K562 (cell line): Measurements from ENCODE around the gene SEC24B. TPM values are rescaled to one million over a fixed set of nuclear protein-coding genes. Genes with fewer than 3 reads are reported as not detected.

Experiments
- ARID2 ChIP-seq: fragments of 450-650 bp; IDR thresholded peaks from 2 replicates; pipeline ENCODE4 v1.6.1; 2017; ENCODE audit warnings: antibody characterized with exemption, mild to moderate bottlenecking
- ATF1 ChIP-seq, 2 experiments: fragments of 450-650 bp in 1 of 2; IDR thresholded peaks; 2 replicates each; pipeline ENCODE4 v1.6.1; 2016; ENCODE audit warnings: missing compliant biosample characterization in 1 of 2, missing genetic modification characterization in 1 of 2
- BRF2 ChIP-seq: IDR thresholded peaks from 3 replicates; pipeline ENCODE4 v1.6.1; 2011; ENCODE audit warnings: borderline replicate concordance, mild to moderate bottlenecking; ENCODE audit not compliant: insufficient read length, insufficient read depth
- CTCF ChIP-seq, 3 experiments: IDR thresholded peaks in 2 of 3; conservative IDR thresholded peaks in 1 of 3; 2 replicates each; pipeline ENCODE4 v1.5.1; 2011 to 2012; ENCODE audit warnings: low read length in 3 of 3, mild to moderate bottlenecking in 3 of 3, control low read depth in 2 of 3, improper control_type of control experiment in 1 of 3, inconsistent platforms in 1 of 3, low read depth in 1 of 3, mixed read lengths in 1 of 3, moderate library complexity in 1 of 3; ENCODE audit not compliant: insufficient read depth in 2 of 3
- FOXA1 ChIP-seq: fragments of 450-650 bp; IDR thresholded peaks from 2 replicates; pipeline ENCODE4 v1.6.1; 2016; ENCODE audit warnings: mild to moderate bottlenecking, borderline replicate concordance
- KDM1A ChIP-seq, 2 experiments: fragments of 450-650 bp; IDR thresholded peaks; 2 replicates each; pipeline ENCODE4 v1.6.1; 2016; ENCODE audit warnings: mild to moderate bottlenecking in 2 of 2
- NCOA1 ChIP-seq: fragments of 450-650 bp; IDR thresholded peaks from 2 replicates; pipeline ENCODE4 v1.6.1; 2016; ENCODE audit warnings: low read depth
- SNIP1 ChIP-seq: fragments of 450-650 bp; IDR thresholded peaks from 2 replicates; pipeline ENCODE4 v1.7.1; 2017; ENCODE audit warnings: low read depth, mild to moderate bottlenecking
- TRIM24 ChIP-seq, 2 experiments: fragments of 450-650 bp; IDR thresholded peaks; 2 replicates each; pipeline ENCODE4 v1.6.1; 2016
- TRIM28 ChIP-seq: fragments of 450-650 bp; IDR thresholded peaks from 2 replicates; pipeline ENCODE4 v1.6.1; 2017
- USF1 ChIP-seq: sonication (generic); formaldehyde crosslinking; IDR thresholded peaks from 2 replicates; pipeline ENCODE4 v1.9.0; 2022; ENCODE audit warnings: mild to moderate bottlenecking, missing genetic modification reagents
- ZC3H8 ChIP-seq: fragments of 450-650 bp; IDR thresholded peaks from 2 replicates; pipeline ENCODE4 v1.6.1; 2017
- ZNF318 ChIP-seq, 2 experiments: fragments of 450-650 bp; IDR thresholded peaks; 2 replicates each; pipeline ENCODE4 v1.6.1; 2016; ENCODE audit warnings: mild to moderate bottlenecking in 2 of 2, borderline replicate concordance in 1 of 2, low read depth in 1 of 2, moderate library complexity in 1 of 2
- ZNF586 ChIP-seq: fragments of 450-650 bp; formaldehyde crosslinking; conservative IDR thresholded peaks from 2 replicates; pipeline ENCODE4 v1.4.0; 2020; ENCODE audit warnings: mild to moderate bottlenecking, moderate library complexity
- ZNF668 ChIP-seq: fragments of 250-450 bp; sonication (Bioruptor Pico); IDR thresholded peaks from 2 replicates; pipeline ENCODE4 v1.8.0; 2022; ENCODE audit warnings: mild to moderate bottlenecking, inconsistent platforms
- polyA plus RNA-seq, 8 experiments: library from polyadenylated mRNA; depleted of rRNA in 4 of 8; stranded (reverse) in 5 of 8; unstranded in 3 of 8; fragments of >200 nt; fragmentation: Nextera tagmentation in 2 of 8; fragmentation: Illumina TruSeq in 1 of 8; extraction: Ambion mirVana in 2 of 8; extraction: Trizol in 1 of 8; gene quantifications; 2 replicates each; pipeline versions ENCODE4 v1.2.1 to v1.2.3, GENCODE V29; 2011 to 2014; ENCODE audit warnings: inconsistent platforms in 1 of 8, missing spikeins in 1 of 8
- total RNA-seq, 7 experiments: library from RNA; depleted of rRNA in 6 of 7; stranded (reverse); fragments of >200 nt in 6 of 7; fragmentation: Illumina TruSeq in 2 of 7; extraction: Trizol in 2 of 7; gene quantifications; 2 replicates each; pipeline versions ENCODE4 v1.2.1 to v1.2.3, GENCODE V29; 2011 to 2021; ENCODE audit warnings: low replicate concordance in 1 of 7

Gene SEC24B
- total and polyA plus RNA-seq, 9 of the 15 experiments (the other 6 are each of a cell fraction or from before 2014, with no cell fraction given) = 6.3 to 46.4 (median 17.1) TPM

- TF ChIP-seq ZNF318 (IDR thresholded peaks at IDR 0.05; ENCODE audit: borderline replicate concordance in 1 of 2, low read depth in 1 of 2) (no peak), FOXA1 (no peak), ZNF668 (CRISPR knock-in tag) (no peak), BRF2 (no peak), ARID2 (no peak), KDM1A (IDR thresholded peaks at IDR 0.05) (no peak), NCOA1 (no peak), ZNF586 (CRISPR knock-in tag) (no peak), TRIM28 (no peak), TRIM24 (IDR thresholded peaks at IDR 0.05) (no peak), ZC3H8 (no peak), SNIP1 (no peak), CTCF (IDR thresholded peaks at IDR 0.05 in 2 of 3, conservative IDR thresholded peaks at IDR 0.05 in 1 of 3; ENCODE audit: insufficient read depth in 2 of 3, low read depth in 1 of 3, low read length in 3 of 3) (no peak), USF1 (CRISPR knock-in tag) (no peak), ATF1 (CRISPR knock-in tag; IDR thresholded peaks at IDR 0.05) (no peak), ATF1 (tag; IDR thresholded peaks at IDR 0.05) (peak; percentile 67)
These were observed 126.5 kb downstream of the SEC24B start, which contains the start of gene MCUB (continued) for GRCh38 chr4:109559983-109560686.
